GM12878 (cell line): ENCODE data around the gene BFSP1. TPM values are rescaled to one million over a fixed set of nuclear protein-coding genes. Genes with fewer than 3 reads are reported as not detected.

Source experiments
- ATAC-seq: fragments of 200-7000 bp; cut with Tn5 transposase; 3 replicates; pipeline ENCODE4 v1.9.1; 2020; ENCODE audit warnings: mild to moderate bottlenecking, moderate library complexity
- BruUV-seq: library from RNA; stranded (reverse); fragments of 400-500 nt; replicated peaks from 2 replicates; lab custom pipeline; 2021; lab: Mats Ljungman, UMichigan
- CTCF ChIA-PET: fragments of 300-600 bp; sonication (Branson Sonifier 250); formaldehyde crosslinking; extraction: SDS; loops from one replicate; lab custom pipeline; 2021; ENCODE audit warnings: inconsistent platforms; lab: Yijun Ruan, JAX
- POLR2A ChIA-PET: fragments of 350-600 bp; formaldehyde crosslinking; extraction: SDS; loops from one replicate; lab custom pipeline; 2021; ENCODE audit warnings: inconsistent platforms; lab: Charles Lee
- RAD21 ChIA-PET: fragments of 300-600 bp; sonication (Branson Sonifier 250); formaldehyde crosslinking; loops from one replicate; lab custom pipeline; 2023; ENCODE audit warnings: antibody characterized with exemption; ENCODE audit not compliant: unreplicated experiment; lab: Charles Lee
- SMC1A ChIA-PET: fragments of 300-600 bp; sonication (Branson Sonifier 250); formaldehyde crosslinking; loops from one replicate; lab custom pipeline; 2023; ENCODE audit not compliant: unreplicated experiment, uncharacterized antibody; lab: Charles Lee
- DNase-seq: peaks from one replicate; pipeline ENCODE4 v3.0.0-alpha.2; 2011; ENCODE audit warnings: low read depth, low spot score
- FAIRE-seq: peaks from 3 replicates; lab custom pipeline; 2011; peaks lifted over from hg19 to GRCh38; lab: Jason Lieb, UNC
- H2AFZ ChIP-seq: 2 replicates; pipeline ENCODE4 v1.6.0; 2011; ENCODE audit warnings: low read depth, low read length, control low read depth; ENCODE audit not compliant: control insufficient read depth
- H3K27ac ChIP-seq: 2 replicates; pipeline ENCODE4 v1.5.1; 2011; ENCODE audit warnings: control low read depth; ENCODE audit not compliant: control insufficient read depth, insufficient read depth
- H3K27me3 ChIP-seq, 2 experiments: replicated peaks in 1 of 2; 2 replicates each; pipeline versions ENCODE4 v1.6.0 to v1.6.1; 2011; ENCODE audit warnings: low read length in 1 of 2; ENCODE audit not compliant: control insufficient read depth in 2 of 2, insufficient read depth in 2 of 2
- H3K36me3 ChIP-seq, 2 experiments: 2 replicates each; pipeline ENCODE4 v1.5.1; 2011; ENCODE audit warnings: low read length in 1 of 2; ENCODE audit not compliant: control insufficient read depth in 2 of 2, insufficient read depth in 2 of 2
- H3K4me1 ChIP-seq: 2 replicates; pipeline ENCODE4 v1.6.1; 2011; ENCODE audit warnings: mild to moderate bottlenecking, low read length, moderate library complexity, mixed read lengths; ENCODE audit not compliant: control insufficient read depth, insufficient read depth
- H3K4me2 ChIP-seq: 2 replicates; pipeline ENCODE4 v1.6.0; 2011; ENCODE audit warnings: control low read depth; ENCODE audit not compliant: control insufficient read depth, insufficient read depth
- H3K4me3 ChIP-seq: fragments of 200-600 bp; sonication (generic); 2 replicates; pipeline ENCODE4 v1.5.1; 2016
- H3K79me2 ChIP-seq: 2 replicates; pipeline ENCODE4 v1.6.0; 2011; ENCODE audit warnings: low read length; ENCODE audit not compliant: control insufficient read depth, insufficient read depth
- H3K9ac ChIP-seq: 2 replicates; pipeline ENCODE4 v1.8.0; 2011; ENCODE audit warnings: low read length, control low read depth, mixed read lengths; ENCODE audit not compliant: control insufficient read depth, insufficient read depth
- H3K9me3 ChIP-seq: replicated peaks from 3 replicates; pipeline ENCODE4 v1.5.1; 2011; ENCODE audit warnings: mild to moderate bottlenecking, low read length; ENCODE audit not compliant: control insufficient read depth, insufficient read depth
- H4K20me1 ChIP-seq: 2 replicates; pipeline ENCODE4 v1.6.0; 2011; ENCODE audit not compliant: control insufficient read depth, insufficient read depth
- ASH2L ChIP-seq: fragments of 300-600, 200-600 bp; sonication (generic); IDR thresholded peaks from 2 replicates; pipeline ENCODE4 v1.6.1; 2017; ENCODE audit warnings: low read depth, mild to moderate bottlenecking, borderline replicate concordance
- CBX5 ChIP-seq: sonication (generic); IDR thresholded peaks from 2 replicates; pipeline ENCODE4 v1.6.1; 2016; ENCODE audit warnings: low read depth, moderate library complexity, mild to moderate bottlenecking, inconsistent platforms
- CEBPB ChIP-seq, 2 experiments: fragments of 150-350 bp in 1 of 2; IDR thresholded peaks; 2 replicates each; pipeline ENCODE4 v1.6.1; 2012 to 2014; ENCODE audit warnings: low read depth in 2 of 2, low read length in 2 of 2, borderline replicate concordance in 1 of 2, inconsistent platforms in 1 of 2
- EED ChIP-seq: sonication (generic); IDR thresholded peaks from 2 replicates; pipeline ENCODE4 v1.6.1; 2016; ENCODE audit warnings: antibody characterized with exemption, low read depth
- EZH2 ChIP-seq: IDR thresholded peaks from 2 replicates; pipeline ENCODE4 v1.6.1; 2012; ENCODE audit warnings: low read depth, mild to moderate bottlenecking, control low read depth, inconsistent platforms, low read length, borderline replicate concordance; ENCODE audit not compliant: control insufficient read depth
- IRF4 ChIP-seq: IDR thresholded peaks from 2 replicates; pipeline ENCODE4 v1.6.1; 2011; ENCODE audit warnings: low read depth, low read length
- MTA3 ChIP-seq: IDR thresholded peaks from 2 replicates; pipeline ENCODE4 v1.6.1; 2012; ENCODE audit warnings: low read length, inconsistent platforms, borderline replicate concordance
- PAX8 ChIP-seq: fragments of 450-650 bp; IDR thresholded peaks from 2 replicates; pipeline ENCODE4 v1.6.1; 2017; ENCODE audit warnings: mild to moderate bottlenecking, moderate library complexity
- PKNOX1 ChIP-seq: fragments of 450-650 bp; IDR thresholded peaks from 2 replicates; pipeline ENCODE4 v1.6.1; 2016; ENCODE audit warnings: mild to moderate bottlenecking
- POLR2A ChIP-seq: IDR thresholded peaks from 2 replicates; pipeline ENCODE4 v1.6.1; 2011; ENCODE audit warnings: low read depth, mild to moderate bottlenecking, low read length
- POU2F2 ChIP-seq: IDR thresholded peaks from 3 replicates; pipeline ENCODE4 v1.6.1; 2011; ENCODE audit warnings: low read depth, mild to moderate bottlenecking, low read length, borderline replicate concordance
- RAD51 ChIP-seq: fragments of 450-650 bp; IDR thresholded peaks from 2 replicates; pipeline ENCODE4 v1.6.1; 2016; ENCODE audit warnings: moderate library complexity, mild to moderate bottlenecking, inconsistent platforms
- RB1 ChIP-seq: fragments of 450-650 bp; formaldehyde crosslinking; IDR thresholded peaks from 2 replicates; pipeline ENCODE4 v1.6.1; 2017; ENCODE audit warnings: mild to moderate bottlenecking, borderline replicate concordance
- RBBP5 ChIP-seq: fragments of 200-600 bp; sonication (generic); conservative IDR thresholded peaks from 2 replicates; pipeline ENCODE4 v1.6.1; 2016
- SPI1 ChIP-seq: IDR thresholded peaks from 2 replicates; pipeline ENCODE4 v1.6.1; 2011; ENCODE audit warnings: low read depth, mild to moderate bottlenecking, low read length, moderate library complexity, borderline replicate concordance; ENCODE audit not compliant: insufficient read depth
- SREBF1 ChIP-seq: IDR thresholded peaks from 2 replicates; pipeline ENCODE4 v1.6.1; 2012; ENCODE audit warnings: mild to moderate bottlenecking, low read length
- TCF12 ChIP-seq: IDR thresholded peaks from 2 replicates; pipeline ENCODE4 v1.6.1; 2011; ENCODE audit warnings: low read depth, mild to moderate bottlenecking, low read length
- WGBS: methylation state at CpG from one replicate; pipeline ENCODE4 v1.1.6; 2016; ENCODE audit warnings: low lambda C conversion rate; ENCODE audit not compliant: insufficient replicate concordance, insufficient coverage; ENCODE audit errors: missing lambda C conversion rate; 5-methylcytosine and 5-hydroxymethylcytosine counted together
- in situ Hi-C: fragments of 300-500 bp; cut with MboI; formaldehyde crosslinking; loops from 9 replicates; pipeline ENCODE4 v1.14.3; 2018; ENCODE audit warnings: mixed read lengths
- intact Hi-C: fragments of 100-400 bp; cut with micrococcal nuclease; formaldehyde crosslinking; loops from one replicate; pipeline ENCODE4 v1.14.2; 2022; ENCODE audit not compliant: unreplicated experiment
- polyA plus RNA-seq, 11 experiments: library from polyadenylated mRNA; depleted of rRNA in 4 of 11; unstranded in 6 of 11; stranded (reverse) in 5 of 11; fragments of >200 nt; fragmentation: Nextera tagmentation in 4 of 11; fragmentation: Illumina TruSeq in 1 of 11; extraction: Ambion mirVana in 4 of 11; extraction: Trizol in 1 of 11; gene quantifications; 1 replicate in 1 of 11; 2 replicates in 10 of 11; pipeline versions ENCODE4 v1.2.1 to v1.2.3, GENCODE V29; 2011 to 2016; ENCODE audit warnings: inconsistent platforms in 2 of 11, missing spikeins in 2 of 11, low read depth in 1 of 11
- total RNA-seq, 4 experiments: library from RNA; depleted of rRNA in 3 of 4; stranded (reverse); fragments of >200 nt in 3 of 4; fragmentation: Illumina TruSeq in 1 of 4; extraction: Trizol in 1 of 4; gene quantifications; 2 replicates each; pipeline versions ENCODE4 v1.2.1 to v1.2.3, GENCODE V29; 2013 to 2021

BFSP1 gene
- total and polyA plus RNA-seq, 10 of the 15 experiments (the other 5 are each of a cell fraction or from before 2014, with no cell fraction given), result 0.06 to 0.22 (median 0.11) TPM; not detected in 3

- no peak overlapping the region for H3K4me2 ChIP-seq
- no peak for TF ChIP-seq TCF12
- TF ChIP-seq CBX5, result no peak
- TF ChIP-seq SPI1, result no peak
- TF ChIP-seq POU2F2, result no peak
- no peak for TF ChIP-seq EED
- TF ChIP-seq RB1, result no peak
- DNase-seq, result no peak
- H3K9ac ChIP-seq, result no peak overlapping the region
- no peaks in the 10 kb centered on the region for H3K27me3 ChIP-seq
- no peak overlapping the region for H2AFZ ChIP-seq
- H3K79me2 ChIP-seq, result no peaks in the 10 kb centered on the region
- no peaks in the 10 kb centered on the region for H4K20me1 ChIP-seq
- H3K27ac ChIP-seq, result no peak overlapping the region
- H3K4me1 ChIP-seq, result peaks cover 3% of the 10 kb centered on the region
- ChIA-PET POLR2A (no interaction called here), RAD21 (no interaction called here), SMC1A (interaction anchor here (1.1 kb wide), 1 partner anchor 13 kb away, joined by 3 read pairs; no protein-coding TSS in a partner anchor), CTCF (interaction anchor here (1.0 kb wide), 1 partner anchor 775 kb away, joined by 4 read pairs; no protein-coding TSS in a partner anchor)
- no peak for ATAC-seq
- no peaks in the 10 kb centered on the region for H3K9me3 ChIP-seq
- 36% methylated on average over 7 of the region's 7 CpGs for WGBS
- no peaks in the 10 kb centered on the region for H3K36me3 ChIP-seq
- FAIRE-seq, result no peak
- no peak overlapping the region for H3K4me3 ChIP-seq
- intact Hi-C loops, result no loop called here
- BruUV-seq, result no TSS peak
- in situ Hi-C loops, result loop anchor here (5.0 kb wide), 1 partner anchor 776 kb away; no protein-coding TSS in a partner anchor
Measured at GRCh38 chr20:17500826-17501225, 30.4 kb downstream of the BFSP1 start.

GRCh38 chr20:17500271-17500670 is 30.9 kb downstream of the BFSP1 start:
- Histone ChIP-seq H3K4me3 (no peak overlapping the region), H3K79me2 (no peaks in the 10 kb centered on the region), H3K4me1 (peaks cover 3% of the 10 kb centered on the region), H3K9me3 (no peaks in the 10 kb centered on the region), H4K20me1 (no peaks in the 10 kb centered on the region), H3K9ac (no peak overlapping the region), H3K27me3 (no peaks in the 10 kb centered on the region; a peak in 1 of 4 replicates), H2AFZ (no peak overlapping the region), H3K4me2 (no peak overlapping the region), H3K36me3 (no peaks in the 10 kb centered on the region), H3K27ac (no peak overlapping the region)
- ATAC-seq (no peak), FAIRE-seq (no peak), DNase-seq (no peak)
- intact Hi-C loops, result no loop called here
- TF ChIP-seq IRF4, result no peak
- TF ChIP-seq PAX8, result no peak
- no peak for TF ChIP-seq CEBPB (IDR thresholded peaks at IDR 0.05; ENCODE audit: borderline replicate concordance in 1 of 2, low read depth in 2 of 2, low read length in 2 of 2)
- no peak for TF ChIP-seq RBBP5
- TF ChIP-seq PKNOX1, result no peak
- no peak for TF ChIP-seq EZH2
- TF ChIP-seq SREBF1, result no peak
- TF ChIP-seq RAD51, result no peak
- TF ChIP-seq MTA3, result no peak
- TF ChIP-seq EED, result no peak
- no peak for TF ChIP-seq POLR2A
- no peak for TF ChIP-seq ASH2L
- ChIA-PET RAD21 (no interaction called here), POLR2A (no interaction called here), SMC1A (no interaction called here), CTCF (interaction anchor here (1.0 kb wide), 1 partner anchor 776 kb away, joined by 4 read pairs; no protein-coding TSS in a partner anchor)
- 74% methylated on average over 10 of the region's 10 CpGs for WGBS
- in situ Hi-C loops, result loop anchor here (5.0 kb wide), 1 partner anchor 777 kb away; no protein-coding TSS in a partner anchor
- BruUV-seq, result no TSS peak
